ENCODE results near the gene SYNRG.

GRCh38 chr17:37605813-37606505 is 3.3 kb downstream of the SYNRG start:
- TF ChIP-seq NFE2 (CRISPR knock-in tag; IDR thresholded peaks at IDR 0.05), result no peak
- TF ChIP-seq ZNF792 (CRISPR knock-in tag; IDR thresholded peaks at IDR 0.05), result no peak
- TF ChIP-seq JUND (CRISPR knock-in tag; IDR thresholded peaks at IDR 0.05), result no peak
- TF ChIP-seq DRAP1 (CRISPR knock-in tag; IDR thresholded peaks at IDR 0.05), result no peak
- TF ChIP-seq IRF2 (CRISPR knock-in tag; IDR thresholded peaks at IDR 0.05), result no peak

Measured in HepG2 (cell line).